Neuronal stem cell (in vitro differentiated cells): ENCODE results near the gene FLYWCH1.
"Not testable (repeated sequence)": the region's sequence is repeated elsewhere in the genome, so short reads cannot be mapped to it uniquely, and the experiment has no call there.

Experiments used
- DNase-seq: peaks from one replicate; pipeline ENCODE4 v3.0.0-alpha.2; 2013; ENCODE audit warnings: low spot score
- H2AFZ ChIP-seq: one replicate; pipeline ENCODE4 v1.6.1; 2013; ENCODE audit warnings: mild to moderate bottlenecking, low read length, inconsistent platforms
- H2AK5ac ChIP-seq: 2 replicates; pipeline ENCODE4 v1.6.1; 2013; ENCODE audit warnings: low read depth, mild to moderate bottlenecking, inconsistent platforms, low read length, moderate library complexity, mixed read lengths
- H2BK120ac ChIP-seq: 2 replicates; pipeline ENCODE4 v1.6.1; 2013; ENCODE audit warnings: low read depth, mild to moderate bottlenecking, inconsistent platforms, low read length, moderate library complexity, mixed read lengths
- H2BK12ac ChIP-seq: one replicate; pipeline ENCODE4 v1.6.1; 2013; ENCODE audit warnings: low read length, inconsistent platforms
- H2BK15ac ChIP-seq: 2 replicates; pipeline ENCODE4 v1.6.1; 2013; ENCODE audit warnings: mild to moderate bottlenecking, low read length, inconsistent platforms, mixed read lengths
- H2BK5ac ChIP-seq: one replicate; pipeline ENCODE4 v1.6.1; 2013; ENCODE audit warnings: inconsistent platforms, mild to moderate bottlenecking, low read length, moderate library complexity
- H3K14ac ChIP-seq: one replicate; pipeline ENCODE4 v1.6.1; 2013; ENCODE audit warnings: low read length, inconsistent platforms
- H3K18ac ChIP-seq: 2 replicates; pipeline ENCODE4 v1.6.1; 2013; ENCODE audit warnings: low read length, inconsistent platforms
- H3K23ac ChIP-seq: 2 replicates; pipeline ENCODE4 v1.6.1; 2013; ENCODE audit warnings: low read depth, mild to moderate bottlenecking, mixed read lengths, low read length, inconsistent platforms; ENCODE audit not compliant: poor library complexity
- H3K27ac ChIP-seq: replicated peaks from 3 replicates; pipeline ENCODE4 v1.5.1; 2013; ENCODE audit warnings: low read length, inconsistent platforms
- H3K27me3 ChIP-seq, 3 experiments: 2 replicates each; pipeline ENCODE4 v1.6.1; 2013; ENCODE audit warnings: low read length in 3 of 3, mild to moderate bottlenecking in 2 of 3, inconsistent platforms in 1 of 3, low read depth in 1 of 3, mixed read lengths in 1 of 3, moderate library complexity in 1 of 3; ENCODE audit not compliant: control insufficient read depth in 3 of 3, insufficient read depth in 3 of 3
- H3K36me3 ChIP-seq, 2 donors: replicated peaks in 1 of 2; 2 replicates each; pipeline ENCODE4 v1.6.1; 2013; ENCODE audit warnings: low read length in 2 of 2; ENCODE audit not compliant: control insufficient read depth in 2 of 2, insufficient read depth in 2 of 2
- H3K4ac ChIP-seq: 2 replicates; pipeline ENCODE4 v1.6.1; 2013; ENCODE audit warnings: inconsistent platforms, mild to moderate bottlenecking, low read length, moderate library complexity
- H3K4me1 ChIP-seq, 2 donors: 1 replicate in 1 of 2; 2 replicates in 1 of 2; pipeline ENCODE4 v1.6.1; 2013; ENCODE audit warnings: low read length in 2 of 2, low read depth in 1 of 2; ENCODE audit not compliant: control insufficient read depth in 2 of 2, insufficient read depth in 1 of 2
- H3K4me2 ChIP-seq: one replicate; pipeline ENCODE4 v1.6.1; 2013; ENCODE audit warnings: mild to moderate bottlenecking, low read length, inconsistent platforms; ENCODE audit not compliant: insufficient read depth, poor library complexity, severe bottlenecking
- H3K4me3 ChIP-seq, 2 donors: 2 replicates each; pipeline ENCODE4 v1.5.1; 2013; ENCODE audit warnings: low read length in 2 of 2, mild to moderate bottlenecking in 2 of 2, inconsistent platforms in 1 of 2, moderate library complexity in 1 of 2
- H3K79me1 ChIP-seq: one replicate; pipeline ENCODE4 v1.6.1; 2013; ENCODE audit warnings: low read depth, mild to moderate bottlenecking, inconsistent platforms, low read length, moderate library complexity
- H3K9ac ChIP-seq: one replicate; pipeline ENCODE4 v1.6.1; 2013; ENCODE audit warnings: mild to moderate bottlenecking, low read depth, low read length, inconsistent platforms; ENCODE audit not compliant: poor library complexity
- H3K9me3 ChIP-seq, 2 donors: replicated peaks in 1 of 2; 2 replicates each; pipeline versions ENCODE3 to v1.6.1; 2013; ENCODE audit warnings: low read length in 2 of 2, mild to moderate bottlenecking in 2 of 2, inconsistent platforms in 1 of 2, low read depth in 1 of 2, mixed read lengths in 1 of 2, moderate library complexity in 1 of 2; ENCODE audit not compliant: control insufficient read depth in 2 of 2, insufficient read depth in 1 of 2
- H4K8ac ChIP-seq: one replicate; pipeline ENCODE4 v1.6.1; 2013; ENCODE audit warnings: low read depth, mild to moderate bottlenecking, inconsistent platforms, low read length, moderate library complexity
- H4K91ac ChIP-seq: one replicate; pipeline ENCODE4 v1.6.1; 2013; ENCODE audit warnings: low read length, low read depth, mild to moderate bottlenecking, inconsistent platforms; ENCODE audit not compliant: poor library complexity
- WGBS, 2 donors: extraction: QIAGEN DNeasy Blood & Tissue Kit; methylation state at CpG; one replicate each; pipeline ENCODE4 v1.1.7; 2013; ENCODE audit warnings: missing lambda C conversion rate in 2 of 2, mixed read lengths in 1 of 2; ENCODE audit not compliant: insufficient read length in 2 of 2, insufficient replicate concordance in 1 of 2; ENCODE audit errors: extremely low coverage in 2 of 2; 5-methylcytosine and 5-hydroxymethylcytosine counted together

FLYWCH1 gene

DNA sequence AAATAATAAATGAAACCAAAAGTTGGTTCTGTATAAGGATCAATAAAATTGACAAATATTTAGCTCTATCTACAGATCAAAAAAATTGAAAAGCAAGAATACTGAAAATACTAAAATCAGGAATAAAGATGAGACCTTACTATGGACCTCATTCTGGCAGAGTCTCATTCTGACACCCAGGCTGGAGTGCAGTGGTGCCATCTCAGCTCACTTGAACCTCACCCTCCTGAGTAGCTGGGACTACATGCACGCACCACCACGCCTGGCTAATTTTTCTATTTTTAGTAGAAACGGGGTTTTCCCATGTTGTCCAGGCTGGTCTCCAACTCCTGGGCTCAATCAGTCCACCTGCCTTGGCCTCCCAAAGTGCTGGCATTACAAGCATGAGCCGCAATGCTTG lies 30.3 kb downstream of the FLYWCH1 start:
- H4K8ac ChIP-seq: no peak overlapping the region
- H2BK15ac ChIP-seq: no peak overlapping the region
- no peak for DNase-seq
- H2BK120ac ChIP-seq: no peak overlapping the region
- H4K91ac ChIP-seq: no peak overlapping the region
- no peaks in the 10 kb centered on the region for H3K4me1 ChIP-seq
- H3K9ac ChIP-seq: no peak overlapping the region
- H2BK5ac ChIP-seq: no peak overlapping the region
- no peak overlapping the region for H3K4me2 ChIP-seq
- H2AK5ac ChIP-seq: no peak overlapping the region
- H2AFZ ChIP-seq: no peak overlapping the region
- no CpG with 5 or more reads among the region's 4 CpGs for WGBS, 2 donors
- no peaks in the 10 kb centered on the region for H3K79me1 ChIP-seq
- H2BK12ac ChIP-seq: no peak overlapping the region
- H3K4ac ChIP-seq: no peak overlapping the region
- no peaks in the 10 kb centered on the region for H3K27me3 ChIP-seq
- no peak overlapping the region for H3K18ac ChIP-seq
- H3K36me3 ChIP-seq: peaks cover 2 to 68% of the 10 kb centered on the region in 2 donors
- no peak overlapping the region for H3K4me3 ChIP-seq
- H3K27ac ChIP-seq: no peak overlapping the region
- H3K9me3 ChIP-seq: peaks cover 0 to 3% of the 10 kb centered on the region in 2 donors
- H3K14ac ChIP-seq: no peak overlapping the region
- no peak overlapping the region for H3K23ac ChIP-seq

DNA sequence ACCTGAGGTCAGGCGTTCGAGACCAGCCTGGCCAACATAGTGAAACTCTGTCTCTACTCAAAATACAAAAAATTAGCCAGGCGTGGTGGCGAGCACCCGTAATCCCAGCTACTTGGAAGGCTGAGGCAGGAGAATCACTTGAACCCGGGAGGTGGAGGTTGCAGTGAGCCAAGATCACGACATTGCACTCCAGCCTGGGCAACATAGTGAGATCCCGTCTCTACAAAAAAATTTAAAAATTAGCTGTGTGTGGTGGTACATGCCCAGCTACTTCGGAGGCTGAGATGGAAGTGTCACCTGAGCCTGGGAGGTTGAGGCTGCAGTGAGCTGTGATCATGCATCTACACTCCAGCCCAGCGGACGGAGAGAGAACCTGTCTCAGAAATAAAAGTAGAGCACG lies 32.0 kb downstream of the FLYWCH1 start:
- H4K8ac ChIP-seq, DNase-seq, H3K9me3 ChIP-seq, H3K79me1 ChIP-seq, H3K4me1 ChIP-seq, H3K4me2 ChIP-seq, H3K23ac ChIP-seq, H3K4ac ChIP-seq, H2AK5ac ChIP-seq, H3K27ac ChIP-seq, H3K18ac ChIP-seq, H4K91ac ChIP-seq, H2BK5ac ChIP-seq, H3K4me3 ChIP-seq, H2BK12ac ChIP-seq, H2BK120ac ChIP-seq, H3K27me3 ChIP-seq, H2BK15ac ChIP-seq, H2AFZ ChIP-seq, H3K14ac ChIP-seq, H3K9ac ChIP-seq: not testable (repeated sequence)
- peaks cover 0 to 59% of the 10 kb centered on the region in 2 donors for H3K36me3 ChIP-seq
- WGBS, 2 donors: no CpG with 5 or more reads among the region's 12 CpGs

GRCh38 chr16:2946649-2947048 lies 34.9 kb downstream of the FLYWCH1 start:
- H3K9me3 ChIP-seq: peaks cover 2 to 3% of the 10 kb centered on the region in 2 donors
- no peak overlapping the region for H2BK120ac ChIP-seq
- H3K18ac ChIP-seq: no peak overlapping the region
- no peak overlapping the region for H2BK15ac ChIP-seq
- no peak overlapping the region for H3K4me3 ChIP-seq
- no peaks in the 10 kb centered on the region for H3K27me3 ChIP-seq
- H3K36me3 ChIP-seq: peaks cover 2 to 47% of the 10 kb centered on the region in 2 donors
- no CpG with 5 or more reads among the region's 4 CpGs for WGBS, 2 donors
- no peak overlapping the region for H3K9ac ChIP-seq
- no peak overlapping the region for H2BK12ac ChIP-seq
- H2AFZ ChIP-seq: no peak overlapping the region
- H3K23ac ChIP-seq: no peak overlapping the region
- no peak overlapping the region for H4K91ac ChIP-seq
- H3K4ac ChIP-seq: no peak overlapping the region
- no peak for DNase-seq
- H2AK5ac ChIP-seq: no peak overlapping the region
- no peak overlapping the region for H4K8ac ChIP-seq
- H3K27ac ChIP-seq: no peak overlapping the region
- H3K4me2 ChIP-seq: no peak overlapping the region
- H3K79me1 ChIP-seq: no peaks in the 10 kb centered on the region
- H3K4me1 ChIP-seq: no peaks in the 10 kb centered on the region
- no peak overlapping the region for H2BK5ac ChIP-seq
- no peak overlapping the region for H3K14ac ChIP-seq

DNA sequence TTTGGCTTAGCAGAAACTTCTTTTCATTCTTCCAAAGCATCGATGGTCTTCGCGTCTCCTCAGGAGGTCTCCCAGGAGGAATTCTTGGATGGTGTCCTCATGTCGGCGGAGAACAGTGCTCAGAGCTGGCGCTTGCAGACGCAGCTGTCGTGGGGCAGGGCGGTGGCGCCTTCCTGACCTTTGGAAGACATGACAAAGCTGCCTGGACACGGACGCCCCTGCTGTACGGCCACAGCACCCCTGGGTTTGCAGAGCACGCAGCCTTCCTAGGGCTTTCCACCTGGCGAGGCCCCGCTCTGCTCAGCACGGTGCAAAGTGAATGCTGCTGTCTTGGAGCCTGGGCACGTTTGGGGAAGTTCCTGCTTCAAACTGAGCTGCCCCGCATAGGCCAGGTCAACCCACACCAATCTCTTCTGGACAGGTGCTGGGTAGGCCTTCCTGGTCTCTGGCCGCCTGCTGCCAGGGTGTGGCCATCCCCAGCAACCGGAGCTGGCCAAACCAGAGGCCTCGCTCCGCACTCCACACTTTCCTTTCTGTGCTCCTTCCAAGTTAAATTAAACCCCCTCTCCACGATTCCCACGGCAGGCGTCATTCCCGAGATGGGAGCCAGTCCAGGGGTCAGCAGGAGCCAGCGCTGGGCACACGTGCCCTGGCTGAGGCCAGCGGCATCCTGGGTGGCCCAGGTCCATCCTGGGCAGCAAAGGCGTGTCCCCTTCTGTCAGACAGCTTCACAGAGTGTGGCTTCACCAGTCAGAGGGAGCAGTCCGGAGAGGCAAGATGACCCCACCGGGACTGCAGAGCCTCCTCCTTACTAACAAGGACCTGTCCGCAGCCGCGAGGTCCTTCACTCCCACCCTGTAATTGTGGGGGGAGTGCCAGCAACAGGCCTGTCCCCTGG lies 37.3 kb downstream of the FLYWCH1 start:
- no peak overlapping the region for H2BK12ac ChIP-seq

More for the DNA sequence above, 37.3 kb downstream of the FLYWCH1 start:
- Histone ChIP-seq H2AFZ (no peak overlapping the region), H3K27ac (no peak overlapping the region), H2AK5ac (no peak overlapping the region), H3K9ac (no peak overlapping the region), H3K4me1 (no peaks in the 10 kb centered on the region), H3K27me3 (no peaks in the 10 kb centered on the region), H4K91ac (no peak overlapping the region), H2BK120ac (no peak overlapping the region), H3K14ac (no peak overlapping the region), H3K23ac (peak overlapping the region; percentile 34), H3K79me1 (no peaks in the 10 kb centered on the region), H3K4me2 (no peak overlapping the region), H2BK15ac (no peak overlapping the region), H3K9me3 (peaks cover 2 to 3% of the 10 kb centered on the region in 2 donors), H3K36me3 (peaks cover 2 to 26% of the 10 kb centered on the region in 2 donors), H3K4me3 (no peak overlapping the region), H3K18ac (no peak overlapping the region), H2BK5ac (no peak overlapping the region), H4K8ac (no peak overlapping the region), H3K4ac (no peak overlapping the region)
- WGBS, 2 donors: no CpG with 5 or more reads among the region's 36 CpGs
- DNase-seq: no peak
